ENCODE results near the gene RPTOR.

DNA sequence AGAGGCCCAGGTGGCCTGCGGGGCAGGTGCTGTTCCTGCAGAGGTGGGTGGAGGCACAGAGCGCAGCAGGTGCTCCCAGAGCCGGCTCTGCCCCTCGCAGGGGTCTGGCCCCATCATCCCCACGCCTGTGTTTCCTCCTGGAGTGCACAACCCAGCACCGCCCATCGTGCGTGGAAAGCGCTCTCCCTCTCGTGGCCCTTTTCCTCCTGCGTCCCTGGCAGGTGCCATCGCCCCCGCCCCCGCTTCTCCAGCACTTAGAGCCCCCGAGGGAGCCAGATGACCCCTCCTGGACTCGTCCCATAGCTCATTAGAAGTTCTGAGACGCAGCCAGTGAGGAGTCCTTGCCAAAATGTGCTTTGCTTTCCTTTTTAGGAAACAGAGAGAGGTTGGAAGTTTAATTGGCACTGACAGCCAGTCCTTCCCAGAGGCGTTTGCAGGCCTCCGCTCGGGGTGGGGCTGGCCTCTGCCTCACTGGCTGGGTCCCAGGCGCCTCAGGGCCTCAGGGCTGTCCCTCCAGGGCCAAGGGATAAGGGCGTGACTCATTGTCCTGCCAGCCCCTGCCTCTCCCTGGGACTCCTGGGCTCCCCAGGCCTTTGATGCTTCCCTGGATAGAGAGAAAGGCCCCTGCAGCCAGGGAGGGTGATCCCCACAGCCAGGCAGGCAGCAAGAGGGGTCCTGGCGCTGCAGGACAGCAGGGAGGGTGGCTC lies 414.8 kb downstream of the RPTOR start:
- TF ChIP-seq SMC3 (conservative IDR thresholded peaks at IDR 0.05; ENCODE audit: poor library complexity) (no peak), TAF1 (IDR thresholded peaks at IDR 0.05; ENCODE audit: low read depth) (no peak), POLR2AphosphoS5 (IDR thresholded peaks at IDR 0.05) (no peak), RAD21 (conservative IDR thresholded peaks at IDR 0.05) (no peak), EZH2 (IDR thresholded peaks at IDR 0.05; ENCODE audit: borderline replicate concordance, insufficient read depth, low read length, poor library complexity, severe bottlenecking) (no peak), EP300 (conservative IDR thresholded peaks at IDR 0.05; ENCODE audit: poor library complexity, severe bottlenecking) (no peak), MXI1 (conservative IDR thresholded peaks at IDR 0.05; ENCODE audit: poor library complexity, severe bottlenecking) (no peak)
- TF ChIP-seq, protein P1, sequence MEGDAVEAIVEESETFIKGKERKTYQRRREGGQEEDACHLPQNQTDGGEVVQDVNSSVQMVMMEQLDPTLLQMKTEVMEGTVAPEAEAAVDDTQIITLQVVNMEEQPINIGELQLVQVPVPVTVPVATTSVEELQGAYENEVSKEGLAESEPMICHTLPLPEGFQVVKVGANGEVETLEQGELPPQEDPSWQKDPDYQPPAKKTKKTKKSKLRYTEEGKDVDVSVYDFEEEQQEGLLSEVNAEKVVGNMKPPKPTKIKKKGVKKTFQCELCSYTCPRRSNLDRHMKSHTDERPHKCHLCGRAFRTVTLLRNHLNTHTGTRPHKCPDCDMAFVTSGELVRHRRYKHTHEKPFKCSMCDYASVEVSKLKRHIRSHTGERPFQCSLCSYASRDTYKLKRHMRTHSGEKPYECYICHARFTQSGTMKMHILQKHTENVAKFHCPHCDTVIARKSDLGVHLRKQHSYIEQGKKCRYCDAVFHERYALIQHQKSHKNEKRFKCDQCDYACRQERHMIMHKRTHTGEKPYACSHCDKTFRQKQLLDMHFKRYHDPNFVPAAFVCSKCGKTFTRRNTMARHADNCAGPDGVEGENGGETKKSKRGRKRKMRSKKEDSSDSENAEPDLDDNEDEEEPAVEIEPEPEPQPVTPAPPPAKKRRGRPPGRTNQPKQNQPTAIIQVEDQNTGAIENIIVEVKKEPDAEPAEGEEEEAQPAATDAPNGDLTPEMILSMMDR (IDR thresholded peaks at IDR 0.05; ENCODE audit: poor library complexity, severe bottlenecking): no peak
- TF ChIP-seq, protein P2, sequence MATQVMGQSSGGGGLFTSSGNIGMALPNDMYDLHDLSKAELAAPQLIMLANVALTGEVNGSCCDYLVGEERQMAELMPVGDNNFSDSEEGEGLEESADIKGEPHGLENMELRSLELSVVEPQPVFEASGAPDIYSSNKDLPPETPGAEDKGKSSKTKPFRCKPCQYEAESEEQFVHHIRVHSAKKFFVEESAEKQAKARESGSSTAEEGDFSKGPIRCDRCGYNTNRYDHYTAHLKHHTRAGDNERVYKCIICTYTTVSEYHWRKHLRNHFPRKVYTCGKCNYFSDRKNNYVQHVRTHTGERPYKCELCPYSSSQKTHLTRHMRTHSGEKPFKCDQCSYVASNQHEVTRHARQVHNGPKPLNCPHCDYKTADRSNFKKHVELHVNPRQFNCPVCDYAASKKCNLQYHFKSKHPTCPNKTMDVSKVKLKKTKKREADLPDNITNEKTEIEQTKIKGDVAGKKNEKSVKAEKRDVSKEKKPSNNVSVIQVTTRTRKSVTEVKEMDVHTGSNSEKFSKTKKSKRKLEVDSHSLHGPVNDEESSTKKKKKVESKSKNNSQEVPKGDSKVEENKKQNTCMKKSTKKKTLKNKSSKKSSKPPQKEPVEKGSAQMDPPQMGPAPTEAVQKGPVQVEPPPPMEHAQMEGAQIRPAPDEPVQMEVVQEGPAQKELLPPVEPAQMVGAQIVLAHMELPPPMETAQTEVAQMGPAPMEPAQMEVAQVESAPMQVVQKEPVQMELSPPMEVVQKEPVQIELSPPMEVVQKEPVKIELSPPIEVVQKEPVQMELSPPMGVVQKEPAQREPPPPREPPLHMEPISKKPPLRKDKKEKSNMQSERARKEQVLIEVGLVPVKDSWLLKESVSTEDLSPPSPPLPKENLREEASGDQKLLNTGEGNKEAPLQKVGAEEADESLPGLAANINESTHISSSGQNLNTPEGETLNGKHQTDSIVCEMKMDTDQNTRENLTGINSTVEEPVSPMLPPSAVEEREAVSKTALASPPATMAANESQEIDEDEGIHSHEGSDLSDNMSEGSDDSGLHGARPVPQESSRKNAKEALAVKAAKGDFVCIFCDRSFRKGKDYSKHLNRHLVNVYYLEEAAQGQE (IDR thresholded peaks at IDR 0.05; ENCODE audit: borderline replicate concordance): no peak
